HEK293 (cell line): ENCODE data around the gene TMEM145.
A peak's percentile ranks its signal among the peaks of the same experiment; 100 is the strongest.

Experiments used
- EGR2 ChIP-seq: fragments of 450-650 bp; formaldehyde crosslinking; IDR thresholded peaks from 2 replicates; pipeline ENCODE4 v1.5.1; 2016; ENCODE audit warnings: low read depth, missing biosample characterization, missing genetic modification characterization
- GLIS1 ChIP-seq: fragments of 450-650 bp; formaldehyde crosslinking; IDR thresholded peaks from 2 replicates; pipeline ENCODE4 v1.5.1; 2016; ENCODE audit warnings: missing biosample characterization, missing genetic modification characterization
- IKZF3 ChIP-seq: fragments of 450-650 bp; IDR thresholded peaks from 2 replicates; pipeline ENCODE4 v1.5.0; 2018; ENCODE audit warnings: missing biosample characterization, mild to moderate bottlenecking, missing genetic modification characterization, moderate library complexity
- PRDM6 ChIP-seq: fragments of 450-650 bp; formaldehyde crosslinking; IDR thresholded peaks from 2 replicates; pipeline ENCODE4 v1.5.1; 2017; ENCODE audit warnings: missing biosample characterization, missing genetic modification characterization
- SP2 ChIP-seq: fragments of 450-650 bp; formaldehyde crosslinking; IDR thresholded peaks from 2 replicates; pipeline ENCODE4 v1.5.1; 2016; ENCODE audit warnings: missing biosample characterization, missing genetic modification characterization
- ZBTB11 ChIP-seq: fragments of 450-650 bp; formaldehyde crosslinking; conservative IDR thresholded peaks from 2 replicates; pipeline ENCODE4 v1.5.1; 2016; ENCODE audit warnings: low read depth, missing biosample characterization, missing genetic modification characterization
- ZBTB17 ChIP-seq: fragments of 450-650 bp; formaldehyde crosslinking; IDR thresholded peaks from 2 replicates; pipeline ENCODE4 v1.5.1; 2016; ENCODE audit warnings: missing biosample characterization, missing genetic modification characterization
- ZBTB20 ChIP-seq: fragments of 450-650 bp; formaldehyde crosslinking; IDR thresholded peaks from 2 replicates; pipeline ENCODE4 v1.5.1; 2016; ENCODE audit warnings: missing biosample characterization, missing genetic modification characterization
- ZBTB26 ChIP-seq: fragments of 450-650 bp; formaldehyde crosslinking; optimal IDR thresholded peaks from 2 replicates; pipeline ENCODE3; 2016; ENCODE audit warnings: missing biosample characterization, mild to moderate bottlenecking, missing genetic modification characterization
- ZEB2 ChIP-seq: fragments of 450-650 bp; formaldehyde crosslinking; IDR thresholded peaks from 2 replicates; pipeline ENCODE4 v1.5.1; 2016; ENCODE audit warnings: missing biosample characterization, missing genetic modification characterization
- ZFP3 ChIP-seq: fragments of 450-650 bp; formaldehyde crosslinking; IDR thresholded peaks from 2 replicates; pipeline ENCODE4 v1.5.1; 2016; ENCODE audit warnings: low read depth, missing biosample characterization, missing genetic modification characterization
- ZNF138 ChIP-seq: fragments of 450-650 bp; formaldehyde crosslinking; IDR thresholded peaks from 2 replicates; pipeline ENCODE4 v1.5.1; 2016; ENCODE audit warnings: missing biosample characterization, missing genetic modification characterization, borderline replicate concordance
- ZNF155 ChIP-seq: fragments of 450-650 bp; formaldehyde crosslinking; IDR thresholded peaks from 2 replicates; pipeline ENCODE4 v1.5.1; 2016; ENCODE audit warnings: missing biosample characterization, missing genetic modification characterization
- ZNF169 ChIP-seq: fragments of 450-650 bp; formaldehyde crosslinking; IDR thresholded peaks from 2 replicates; pipeline ENCODE4 v1.5.1; 2016; ENCODE audit warnings: missing biosample characterization, missing genetic modification characterization
- ZNF433 ChIP-seq: fragments of 450-650 bp; formaldehyde crosslinking; IDR thresholded peaks from 2 replicates; pipeline ENCODE4 v1.5.1; 2016; ENCODE audit warnings: missing biosample characterization, missing genetic modification characterization, low read depth
- ZNF514 ChIP-seq: fragments of 450-650 bp; formaldehyde crosslinking; IDR thresholded peaks from 2 replicates; pipeline ENCODE4 v1.5.1; 2016; ENCODE audit warnings: missing biosample characterization, missing genetic modification characterization
- ZNF621 ChIP-seq: fragments of 450-650 bp; formaldehyde crosslinking; IDR thresholded peaks from 2 replicates; pipeline ENCODE4 v1.5.1; 2017; ENCODE audit warnings: missing biosample characterization, missing genetic modification characterization
- ZNF777 ChIP-seq: fragments of 450-650 bp; formaldehyde crosslinking; IDR thresholded peaks from 2 replicates; pipeline ENCODE4 v1.5.1; 2017; ENCODE audit warnings: missing biosample characterization, missing genetic modification characterization, borderline replicate concordance
- ZNF837 ChIP-seq: fragments of 450-650 bp; formaldehyde crosslinking; IDR thresholded peaks from 2 replicates; pipeline ENCODE4 v1.5.1; 2016; ENCODE audit warnings: missing biosample characterization, missing genetic modification characterization
- ZNF843 ChIP-seq: fragments of 450-650 bp; formaldehyde crosslinking; IDR thresholded peaks from 2 replicates; pipeline ENCODE4 v1.5.1; 2016; ENCODE audit warnings: missing biosample characterization, missing genetic modification characterization
- ZSCAN4 ChIP-seq: fragments of 450-650 bp; formaldehyde crosslinking; IDR thresholded peaks from 2 replicates; pipeline ENCODE4 v1.5.1; 2017; ENCODE audit warnings: missing biosample characterization, missing genetic modification characterization
- TF ChIP-seq, protein P1 (sequence below): fragments of 450-650 bp; formaldehyde crosslinking; IDR thresholded peaks from 2 replicates; pipeline ENCODE4 v1.5.0; 2017; ENCODE audit warnings: missing biosample characterization, missing genetic modification characterization, borderline replicate concordance
- TF ChIP-seq, protein P2 (sequence below): fragments of 450-650 bp; formaldehyde crosslinking; IDR thresholded peaks from 2 replicates; pipeline ENCODE4 v1.5.1; 2016; ENCODE audit warnings: missing biosample characterization, missing genetic modification characterization, borderline replicate concordance
- TF ChIP-seq, protein P3 (sequence below): fragments of 450-650 bp; formaldehyde crosslinking; IDR thresholded peaks from 2 replicates; pipeline ENCODE4 v1.5.1; 2016; ENCODE audit warnings: missing biosample characterization, missing genetic modification characterization

The TMEM145 gene

GRCh38 chr19:42283188-42284065 is 29.7 kb upstream of the TMEM145 start (continued):
- TF ChIP-seq ZBTB11: no peak
- peak; percentile 96 for TF ChIP-seq GLIS1 (tag by site-specific recombination)
- peak; percentile 90 for TF ChIP-seq ZEB2 (tag by site-specific recombination)
- TF ChIP-seq IKZF3 (tag by site-specific recombination): no peak
- TF ChIP-seq ZNF837: 0 out of 2 replicates have a peak, but pooled peaks have one; percentile 88
- peak; percentile 33; the same call in 1 of the 2 replicates for TF ChIP-seq ZNF777
- TF ChIP-seq, protein P1, sequence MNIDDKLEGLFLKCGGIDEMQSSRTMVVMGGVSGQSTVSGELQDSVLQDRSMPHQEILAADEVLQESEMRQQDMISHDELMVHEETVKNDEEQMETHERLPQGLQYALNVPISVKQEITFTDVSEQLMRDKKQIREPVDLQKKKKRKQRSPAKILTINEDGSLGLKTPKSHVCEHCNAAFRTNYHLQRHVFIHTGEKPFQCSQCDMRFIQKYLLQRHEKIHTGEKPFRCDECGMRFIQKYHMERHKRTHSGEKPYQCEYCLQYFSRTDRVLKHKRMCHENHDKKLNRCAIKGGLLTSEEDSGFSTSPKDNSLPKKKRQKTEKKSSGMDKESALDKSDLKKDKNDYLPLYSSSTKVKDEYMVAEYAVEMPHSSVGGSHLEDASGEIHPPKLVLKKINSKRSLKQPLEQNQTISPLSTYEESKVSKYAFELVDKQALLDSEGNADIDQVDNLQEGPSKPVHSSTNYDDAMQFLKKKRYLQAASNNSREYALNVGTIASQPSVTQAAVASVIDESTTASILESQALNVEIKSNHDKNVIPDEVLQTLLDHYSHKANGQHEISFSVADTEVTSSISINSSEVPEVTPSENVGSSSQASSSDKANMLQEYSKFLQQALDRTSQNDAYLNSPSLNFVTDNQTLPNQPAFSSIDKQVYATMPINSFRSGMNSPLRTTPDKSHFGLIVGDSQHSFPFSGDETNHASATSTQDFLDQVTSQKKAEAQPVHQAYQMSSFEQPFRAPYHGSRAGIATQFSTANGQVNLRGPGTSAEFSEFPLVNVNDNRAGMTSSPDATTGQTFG (tag by site-specific recombination): peak; percentile 74; the same call in 1 of the 2 replicates
- TF ChIP-seq ZNF843 (tag by site-specific recombination): peak; percentile 80
- TF ChIP-seq ZNF514: no peak
- TF ChIP-seq ZNF621 (tag by site-specific recombination): no peak
- peak; percentile 97 for TF ChIP-seq ZBTB20 (tag by site-specific recombination)
- TF ChIP-seq ZNF169: peak; percentile 92
- peak; percentile 72 for TF ChIP-seq SP2 (tag by site-specific recombination)
- peak; percentile 98 for TF ChIP-seq ZBTB17 (tag by site-specific recombination)
- peak; percentile 49; the same call in 1 of the 2 replicates for TF ChIP-seq ZSCAN4 (tag by site-specific recombination)
- TF ChIP-seq, protein P2, sequence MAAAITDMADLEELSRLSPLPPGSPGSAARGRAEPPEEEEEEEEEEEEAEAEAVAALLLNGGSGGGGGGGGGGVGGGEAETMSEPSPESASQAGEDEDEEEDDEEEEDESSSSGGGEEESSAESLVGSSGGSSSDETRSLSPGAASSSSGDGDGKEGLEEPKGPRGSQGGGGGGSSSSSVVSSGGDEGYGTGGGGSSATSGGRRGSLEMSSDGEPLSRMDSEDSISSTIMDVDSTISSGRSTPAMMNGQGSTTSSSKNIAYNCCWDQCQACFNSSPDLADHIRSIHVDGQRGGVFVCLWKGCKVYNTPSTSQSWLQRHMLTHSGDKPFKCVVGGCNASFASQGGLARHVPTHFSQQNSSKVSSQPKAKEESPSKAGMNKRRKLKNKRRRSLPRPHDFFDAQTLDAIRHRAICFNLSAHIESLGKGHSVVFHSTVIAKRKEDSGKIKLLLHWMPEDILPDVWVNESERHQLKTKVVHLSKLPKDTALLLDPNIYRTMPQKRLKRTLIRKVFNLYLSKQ (tag by site-specific recombination): no peak
- TF ChIP-seq ZBTB26 (tag by site-specific recombination): peak; percentile 94
- 0 out of 2 replicates have a peak, but pooled peaks have one; percentile 61 for TF ChIP-seq ZFP3 (tag by site-specific recombination)
- no peak for TF ChIP-seq ZNF155 (tag by site-specific recombination)
- no peak for TF ChIP-seq ZNF433
- peak; percentile 100 for TF ChIP-seq EGR2 (tag by site-specific recombination)
- TF ChIP-seq, protein P3, sequence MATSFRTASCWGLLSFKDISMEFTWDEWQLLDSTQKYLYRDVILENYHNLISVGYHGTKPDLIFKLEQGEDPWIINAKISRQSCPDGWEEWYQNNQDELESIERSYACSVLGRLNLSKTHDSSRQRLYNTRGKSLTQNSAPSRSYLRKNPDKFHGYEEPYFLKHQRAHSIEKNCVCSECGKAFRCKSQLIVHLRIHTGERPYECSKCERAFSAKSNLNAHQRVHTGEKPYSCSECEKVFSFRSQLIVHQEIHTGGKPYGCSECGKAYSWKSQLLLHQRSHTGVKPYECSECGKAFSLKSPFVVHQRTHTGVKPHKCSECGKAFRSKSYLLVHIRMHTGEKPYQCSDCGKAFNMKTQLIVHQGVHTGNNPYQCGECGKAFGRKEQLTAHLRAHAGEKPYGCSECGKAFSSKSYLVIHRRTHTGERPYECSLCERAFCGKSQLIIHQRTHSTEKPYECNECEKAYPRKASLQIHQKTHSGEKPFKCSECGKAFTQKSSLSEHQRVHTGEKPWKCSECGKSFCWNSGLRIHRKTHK (tag by site-specific recombination): no peak
- TF ChIP-seq ZNF138 (tag by site-specific recombination): no peak
- no peak for TF ChIP-seq PRDM6 (tag by site-specific recombination)
